ENCODE results near the gene LTBR. TPM values are rescaled to one million over a fixed set of nuclear protein-coding genes. Genes with fewer than 3 reads are reported as not detected.

LTBR gene
- total and polyA plus RNA-seq, 2 of the 4 experiments (the other 2 are of a cell fraction) = 19.7 to 62.5 TPM

DNA sequence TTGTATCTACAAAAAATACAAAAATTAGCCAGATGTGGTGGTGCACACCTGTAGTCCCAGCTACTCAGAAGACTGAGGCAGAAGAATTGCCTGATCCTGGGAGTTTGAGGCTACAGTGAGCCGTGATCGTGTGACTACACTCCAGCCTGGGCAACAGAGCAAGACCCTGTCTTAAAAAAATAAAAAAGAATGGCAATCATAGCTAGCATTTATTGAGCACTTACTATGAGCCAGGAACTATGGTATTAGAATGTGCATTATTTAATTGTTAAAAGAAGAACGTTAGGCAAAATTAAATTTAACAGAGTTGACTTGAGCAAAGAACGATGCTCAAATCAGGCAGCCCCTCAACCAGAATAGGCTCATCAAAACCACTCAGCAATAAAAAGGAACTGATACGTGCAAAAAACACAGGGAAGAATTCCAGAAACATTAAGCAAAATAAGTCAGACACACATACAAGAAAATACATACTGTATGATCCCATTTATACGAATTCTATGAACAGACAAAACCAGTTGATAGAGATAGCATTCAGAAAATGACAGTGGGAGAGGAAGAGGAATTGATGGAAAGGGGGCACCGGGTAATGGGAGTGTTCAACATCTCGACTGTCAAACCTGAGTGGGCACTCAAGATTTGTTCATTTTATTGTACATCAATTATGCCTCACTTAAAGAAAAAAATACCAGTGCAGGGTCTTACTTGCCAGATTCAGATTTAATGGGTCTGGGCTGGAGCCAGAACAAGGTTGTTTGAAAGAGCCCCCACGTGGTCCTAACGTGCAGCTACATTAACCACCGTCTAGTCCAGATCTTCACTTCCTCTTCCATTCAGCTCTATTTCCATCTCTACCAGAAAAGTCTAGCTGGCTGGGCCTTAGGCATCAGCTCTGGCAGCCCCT lies 16.6 kb upstream of the LTBR start:
- ChIA-PET POLR2A (ENCODE audit: unreplicated experiment) (no interaction called here), CTCF (interaction anchor here (0.5 kb wide), 1 partner anchor 31 kb away, joined by 3 read pairs; no protein-coding TSS in a partner anchor)
- dilution Hi-C loops (cut with HindIII; ENCODE audit: low sequenced_read_pairs, unreplicated experiment) = no loop called here
- Histone ChIP-seq H3K9me3 (ENCODE audit: control insufficient read depth, insufficient read depth, low read length) (no peaks in the 10 kb centered on the region), H2AFZ (replicated peaks; ENCODE audit: low read length, poor library complexity) (peak overlapping the region; percentile 32), H4K5ac (ENCODE audit: low read depth, low read length) (no peak overlapping the region), H3K9ac (ENCODE audit: low read depth, low read length) (no peak overlapping the region), H3K4ac (ENCODE audit: low read depth, low read length) (peak overlapping the region; percentile 65; the same call in 1 of the 2 replicates), H3K27me3 (ENCODE audit: control insufficient read depth, insufficient read depth, low read length) (no peaks in the 10 kb centered on the region), H4K20me1 (ENCODE audit: insufficient read depth, low read length) (no peaks in the 10 kb centered on the region), H2BK5ac (ENCODE audit: low read depth, low read length, poor library complexity, severe bottlenecking) (no peak overlapping the region), H3K4me3 (ENCODE audit: insufficient read depth, low read depth, low read length) (no peak overlapping the region), H3K23ac (ENCODE audit: low read depth, low read length) (no peak overlapping the region), H2BK15ac (ENCODE audit: low read depth, low read length) (peak overlapping the region; percentile 13; the same call in 1 of the 3 replicates), H4K8ac (ENCODE audit: low read depth in 2 of 2, low read length in 2 of 2) (no peak overlapping the region; a peak in 1 of 4 replicates), H2BK20ac (ENCODE audit: low read depth, low read length) (peak overlapping the region; percentile 33; the same call in 1 of the 2 replicates), H3K36me3 (ENCODE audit: control insufficient read depth, insufficient read depth, low read length) (no peaks in the 10 kb centered on the region), H3K56ac (ENCODE audit: extremely low read depth, insufficient read depth, low read length) (no peak overlapping the region), H3K27ac (ENCODE audit: insufficient read depth, low read length) (no peak overlapping the region), H3K9me1 (ENCODE audit: insufficient read depth, low read length) (peaks cover 9% of the 10 kb centered on the region), H2AK9ac (replicated peaks; ENCODE audit: low read depth, low read length, poor library complexity) (no peak overlapping the region), H2BK120ac (ENCODE audit: low read depth, low read length) (peak overlapping the region; percentile 46), H2AK5ac (ENCODE audit: low read depth, low read length) (peak overlapping the region; percentile 43; the same call in 1 of the 2 replicates), H3K14ac (replicated peaks; ENCODE audit: low read depth, low read length) (no peak overlapping the region), H4K91ac (ENCODE audit: insufficient read depth, low read depth, low read length) (no peak overlapping the region; the same call in 1 of the 2 replicates), H3K79me1 (ENCODE audit: low read depth in 1 of 2, low read length in 2 of 2) (no peaks in the 10 kb centered on the region), H3K4me1 (ENCODE audit: control insufficient read depth, insufficient read depth, low read length) (peaks cover 21% of the 10 kb centered on the region), H3K4me2 (ENCODE audit: low read depth, low read length) (no peak overlapping the region), H3K18ac (ENCODE audit: low read depth, low read length) (no peak overlapping the region)
- peak; percentile 28 for DNase-seq
- intact Hi-C loops (cut with micrococcal nuclease) = no loop called here
- BruUV-seq (replicated peaks) = no TSS peak
- no peak for ATAC-seq (ENCODE audit: low read depth)
- WGBS, 2 experiments (ENCODE audit: extremely low coverage in 2 of 2, insufficient read length in 1 of 2) = 100% methylated on average over 1 of the region's 11 CpGs; no CpG with 5 or more reads in 1 of the 2 experiments
- in situ Hi-C loops (cut with MboI; ENCODE audit: low sequenced_read_pairs) = no loop called here
- TF ChIP-seq, protein P1, sequence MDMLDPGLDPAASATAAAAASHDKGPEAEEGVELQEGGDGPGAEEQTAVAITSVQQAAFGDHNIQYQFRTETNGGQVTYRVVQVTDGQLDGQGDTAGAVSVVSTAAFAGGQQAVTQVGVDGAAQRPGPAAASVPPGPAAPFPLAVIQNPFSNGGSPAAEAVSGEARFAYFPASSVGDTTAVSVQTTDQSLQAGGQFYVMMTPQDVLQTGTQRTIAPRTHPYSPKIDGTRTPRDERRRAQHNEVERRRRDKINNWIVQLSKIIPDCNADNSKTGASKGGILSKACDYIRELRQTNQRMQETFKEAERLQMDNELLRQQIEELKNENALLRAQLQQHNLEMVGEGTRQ (IDR thresholded peaks at IDR 0.05; ENCODE audit: low read depth, low read length) = peak; percentile 45; the same call in 1 of the 2 replicates
- TF ChIP-seq FOS (IDR thresholded peaks at IDR 0.05; ENCODE audit: low read depth, low read length) = no peak
- TF ChIP-seq, protein P2, sequence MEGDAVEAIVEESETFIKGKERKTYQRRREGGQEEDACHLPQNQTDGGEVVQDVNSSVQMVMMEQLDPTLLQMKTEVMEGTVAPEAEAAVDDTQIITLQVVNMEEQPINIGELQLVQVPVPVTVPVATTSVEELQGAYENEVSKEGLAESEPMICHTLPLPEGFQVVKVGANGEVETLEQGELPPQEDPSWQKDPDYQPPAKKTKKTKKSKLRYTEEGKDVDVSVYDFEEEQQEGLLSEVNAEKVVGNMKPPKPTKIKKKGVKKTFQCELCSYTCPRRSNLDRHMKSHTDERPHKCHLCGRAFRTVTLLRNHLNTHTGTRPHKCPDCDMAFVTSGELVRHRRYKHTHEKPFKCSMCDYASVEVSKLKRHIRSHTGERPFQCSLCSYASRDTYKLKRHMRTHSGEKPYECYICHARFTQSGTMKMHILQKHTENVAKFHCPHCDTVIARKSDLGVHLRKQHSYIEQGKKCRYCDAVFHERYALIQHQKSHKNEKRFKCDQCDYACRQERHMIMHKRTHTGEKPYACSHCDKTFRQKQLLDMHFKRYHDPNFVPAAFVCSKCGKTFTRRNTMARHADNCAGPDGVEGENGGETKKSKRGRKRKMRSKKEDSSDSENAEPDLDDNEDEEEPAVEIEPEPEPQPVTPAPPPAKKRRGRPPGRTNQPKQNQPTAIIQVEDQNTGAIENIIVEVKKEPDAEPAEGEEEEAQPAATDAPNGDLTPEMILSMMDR (conservative IDR thresholded peaks at IDR 0.05; ENCODE audit: low read depth, low read length) = 0 out of 2 replicates have a peak, but pooled peaks have one; percentile 17
